CD14-positive monocyte (primary cell): ENCODE results near the gene LRRC45. TPM values are rescaled to one million over a fixed set of nuclear protein-coding genes. Genes with fewer than 3 reads are reported as not detected.

ENCODE experiments used
- DNase-seq, 3 donors: peaks; one replicate each; pipeline ENCODE4 v3.0.0-alpha.2; 2011 to 2022
- H2AFZ ChIP-seq: 2 replicates; pipeline ENCODE4 v1.6.0; 2012; ENCODE audit warnings: mild to moderate bottlenecking, low read depth, low read length, inconsistent platforms; ENCODE audit not compliant: insufficient read depth, poor library complexity, severe bottlenecking
- H3K27ac ChIP-seq, 2 donors: 1 replicate in 1 of 2; 2 replicates in 1 of 2; pipeline ENCODE4 v1.5.1; 2012 to 2013; ENCODE audit warnings: low read length in 2 of 2, control low read depth in 1 of 2, inconsistent platforms in 1 of 2, low read depth in 1 of 2, mild to moderate bottlenecking in 1 of 2
- H3K27me3 ChIP-seq, 2 donors: one replicate each; pipeline versions ENCODE4 v1.6.0 to v1.6.1; 2011 to 2013; ENCODE audit warnings: low read length in 2 of 2; ENCODE audit not compliant: control insufficient read depth in 2 of 2, insufficient read depth in 2 of 2
- H3K36me3 ChIP-seq, 2 donors: replicated peaks in 1 of 2; 1 replicate in 1 of 2; 2 replicates in 1 of 2; pipeline versions ENCODE4 v1.5.1 to v1.6.1; 2012 to 2013; ENCODE audit warnings: low read length in 2 of 2, control low read depth in 1 of 2, inconsistent platforms in 1 of 2, mild to moderate bottlenecking in 1 of 2; ENCODE audit not compliant: insufficient read depth in 2 of 2, control insufficient read depth in 1 of 2
- H3K4me1 ChIP-seq, 2 donors: 1 replicate in 1 of 2; 2 replicates in 1 of 2; pipeline versions ENCODE4 v1.5.1 to v1.6.1; 2012 to 2013; ENCODE audit warnings: low read length in 2 of 2, control low read depth in 1 of 2, inconsistent platforms in 1 of 2, mild to moderate bottlenecking in 1 of 2, moderate library complexity in 1 of 2; ENCODE audit not compliant: insufficient read depth in 2 of 2, control insufficient read depth in 1 of 2
- H3K4me2 ChIP-seq: replicated peaks from 2 replicates; pipeline ENCODE3; 2012; ENCODE audit warnings: low read length, moderate library complexity, mild to moderate bottlenecking; ENCODE audit not compliant: poor library complexity, severe bottlenecking; ENCODE audit errors: extremely low read depth
- H3K4me3 ChIP-seq, 3 experiments: fragments of 200-600 bp in 1 of 3; sonication (generic) in 1 of 3; replicated peaks in 1 of 3; 1 replicate in 2 of 3; 2 replicates in 1 of 3; pipeline ENCODE4 v1.5.1; 2011 to 2013; ENCODE audit warnings: low read length in 3 of 3, mild to moderate bottlenecking in 3 of 3, control low read depth in 2 of 3, low read depth in 2 of 3, inconsistent platforms in 1 of 3, moderate library complexity in 1 of 3
- H3K79me2 ChIP-seq: 2 replicates; pipeline ENCODE4 v1.6.0; 2012; ENCODE audit warnings: mild to moderate bottlenecking, control low read depth, inconsistent platforms, low read length, moderate library complexity; ENCODE audit not compliant: insufficient read depth
- H3K9ac ChIP-seq: 2 replicates; pipeline ENCODE4 v1.6.0; 2017; ENCODE audit warnings: low read length, mild to moderate bottlenecking; ENCODE audit not compliant: insufficient read depth, poor library complexity, severe bottlenecking
- H3K9me3 ChIP-seq, 2 donors: replicated peaks in 1 of 2; 1 replicate in 1 of 2; 2 replicates in 1 of 2; pipeline versions ENCODE4 v1.5.1 to v1.6.1; 2012 to 2013; ENCODE audit warnings: low read length in 2 of 2, control low read depth in 1 of 2; ENCODE audit not compliant: control insufficient read depth in 1 of 2, insufficient read depth in 1 of 2
- H4K20me1 ChIP-seq: 2 replicates; pipeline ENCODE4 v1.6.0; 2012; ENCODE audit warnings: mild to moderate bottlenecking, low read length, control low read depth, moderate library complexity; ENCODE audit not compliant: insufficient read depth
- H3K27ac Mint-ChIP-seq, 7 donors: one replicate each; pipeline ENCODE4 v1.8.0; 2020; ENCODE audit warnings: mild to moderate bottlenecking in 7 of 7, mixed read lengths in 7 of 7, moderate library complexity in 6 of 7, inconsistent platforms in 2 of 7
- H3K27me3 Mint-ChIP-seq, 3 donors: one replicate each; pipeline ENCODE4 v1.8.0; 2021 to 2022; ENCODE audit warnings: low read depth in 3 of 3, mild to moderate bottlenecking in 3 of 3, mixed read lengths in 3 of 3, moderate library complexity in 3 of 3, inconsistent platforms in 1 of 3
- H3K36me3 Mint-ChIP-seq, 2 donors: one replicate each; pipeline ENCODE4 v1.8.0; 2020; ENCODE audit warnings: mixed read lengths in 2 of 2, inconsistent platforms in 1 of 2, mild to moderate bottlenecking in 1 of 2
- H3K4me1 Mint-ChIP-seq: one replicate; pipeline ENCODE4 v1.8.0; 2020; ENCODE audit warnings: mild to moderate bottlenecking, mixed read lengths
- H3K4me3 Mint-ChIP-seq, 2 donors: one replicate each; pipeline ENCODE4 v1.8.0; 2020; ENCODE audit warnings: mild to moderate bottlenecking in 2 of 2, mixed read lengths in 2 of 2, moderate library complexity in 1 of 2
- H3K9me3 Mint-ChIP-seq, 7 donors: one replicate each; pipeline ENCODE4 v1.8.0; 2020 to 2022; ENCODE audit warnings: mixed read lengths in 7 of 7, mild to moderate bottlenecking in 6 of 7, moderate library complexity in 6 of 7, inconsistent platforms in 2 of 7
- CTCF ChIP-seq: fragments of 200-600 bp; IDR thresholded peaks from one replicate; pipeline ENCODE4 v1.8.0; 2022; ENCODE audit warnings: antibody characterized with exemption, mild to moderate bottlenecking
- WGBS: methylation state at CpG from one replicate; pipeline ENCODE4 v1.1.5; 2013; ENCODE audit warnings: missing lambda C conversion rate; ENCODE audit not compliant: insufficient coverage; 5-methylcytosine and 5-hydroxymethylcytosine counted together
- intact Hi-C, 2 donors: fragments of 100-400 bp; cut with micrococcal nuclease; formaldehyde crosslinking; loops; one replicate each; pipeline versions ENCODE4 v1.15.0 to v1.15.1; 2023
- polyA plus RNA-seq, 3 donors: library from polyadenylated mRNA; depleted of rRNA in 1 of 3; unstranded in 2 of 3; stranded (reverse) in 1 of 3; fragments of 300-500 nt in 2 of 3; fragments of >200 nt in 1 of 3; fragmentation: Illumina TruSeq in 2 of 3; gene quantifications; 1 replicate in 2 of 3; 2 replicates in 1 of 3; pipeline ENCODE4 v1.2.3, GENCODE V29; 2012 to 2021

LRRC45 gene
- polyA plus RNA-seq, 3 donors: 2.6 to 12.2 (median 3.4) TPM

GRCh38 chr17:82016061-82016874, 6.8 kb upstream of the LRRC45 start:
- Histone ChIP-seq H2AFZ (no peak overlapping the region), H3K27me3 (no peaks in the 10 kb centered on the region), H3K9me3 (no peaks in the 10 kb centered on the region), H3K4me3 (no peak overlapping the region), H4K20me1 (peaks cover 20% of the 10 kb centered on the region), H3K9ac (no peak overlapping the region), H3K36me3 (peaks cover 15 to 17% of the 10 kb centered on the region in 2 donors), H3K4me2 (no peak overlapping the region), H3K4me1 (peaks cover 4 to 6% of the 10 kb centered on the region in 2 donors), H3K27ac (no peak overlapping the region), H3K79me2 (peaks cover 11% of the 10 kb centered on the region)
- WGBS: 93% methylated on average over 21 of the region's 28 CpGs
- no peak for TF ChIP-seq CTCF
- Mint-ChIP-seq H3K4me1 (peaks cover 5% of the 10 kb centered on the region), H3K27me3 (peaks cover 0 to 2% (median 0%) of the 10 kb centered on the region in 3 donors), H3K27ac (no peak overlapping the region), H3K36me3 (peaks cover 9 to 19% of the 10 kb centered on the region in 2 donors), H3K9me3 (no peaks in the 10 kb centered on the region), H3K4me3 (no peak overlapping the region)
- no peak for DNase-seq
- intact Hi-C loops: no loop called here

- peaks cover 11 to 13% of the 10 kb centered on the region in 2 donors for H3K4me1 ChIP-seq
Measured at GRCh38 chr17:82016875-82017459, 6.1 kb upstream of the LRRC45 start.

More at GRCh38 chr17:82016875-82017459, 6.1 kb upstream of the LRRC45 start:
- Mint-ChIP-seq H3K27me3 (peaks cover 0 to 1% (median 0%) of the 10 kb centered on the region in 3 donors), H3K4me3 (no peak overlapping the region), H3K36me3 (peaks cover 6 to 17% of the 10 kb centered on the region in 2 donors), H3K9me3 (no peaks in the 10 kb centered on the region), H3K27ac (no peak overlapping the region), H3K4me1 (peaks cover 12% of the 10 kb centered on the region)
- Histone ChIP-seq H3K4me2 (no peak overlapping the region), H3K9me3 (no peaks in the 10 kb centered on the region), H4K20me1 (peaks cover 27% of the 10 kb centered on the region), H3K27me3 (no peaks in the 10 kb centered on the region), H3K4me3 (no peak overlapping the region), H3K79me2 (peaks cover 18% of the 10 kb centered on the region), H2AFZ (no peak overlapping the region), H3K9ac (no peak overlapping the region), H3K27ac (no peak overlapping the region), H3K36me3 (peaks cover 8 to 17% of the 10 kb centered on the region in 2 donors)
- no peak for TF ChIP-seq CTCF
- WGBS: 97% methylated on average over 21 of the region's 24 CpGs
- intact Hi-C loops: no loop called here
- no peak for DNase-seq
